Upper lobe of left lung (tissue), 6 donors: ENCODE data around the gene FBXL19. TPM values are rescaled to one million over a fixed set of nuclear protein-coding genes. Genes with fewer than 3 reads are reported as not detected.
A peak's percentile ranks its signal among the peaks of the same experiment; 100 is the strongest.

Experiments used
- ATAC-seq, 2 donors: fragments of 200-7000 bp; cut with Tn5 transposase; one replicate each; pipeline ENCODE4 v1.9.1; 2022; ENCODE audit warnings: mild to moderate bottlenecking in 2 of 2, moderate library complexity in 2 of 2; ENCODE audit not compliant: low FRiP score in 2 of 2
- DNase-seq, 2 donors: peaks; one replicate each; pipeline ENCODE4 v3.0.0-alpha.2; 2019 to 2020
- H3K27ac ChIP-seq, 4 donors: fragments of 200-600 bp; sonication (generic); one replicate each; pipeline ENCODE4 v1.5.1; 2016 to 2019
- H3K27me3 ChIP-seq, 4 donors: fragments of 200-600 bp; sonication (generic); one replicate each; pipeline ENCODE4 v1.5.1; 2017 to 2019
- H3K36me3 ChIP-seq, 4 donors: fragments of 200-600 bp; sonication (generic); one replicate each; pipeline ENCODE4 v1.5.1; 2016 to 2019
- H3K4me1 ChIP-seq, 4 donors: fragments of 200-600 bp; sonication (generic); one replicate each; pipeline ENCODE4 v1.5.1; 2018 to 2019
- H3K4me3 ChIP-seq, 4 donors: fragments of 200-600 bp; sonication (generic); one replicate each; pipeline ENCODE4 v1.5.1; 2017 to 2019; ENCODE audit warnings: mild to moderate bottlenecking in 2 of 4, moderate library complexity in 1 of 4
- H3K9me3 ChIP-seq, 4 donors: fragments of 200-600 bp; sonication (generic); one replicate each; pipeline ENCODE4 v1.5.1; 2018 to 2019
- CTCF ChIP-seq, 6 experiments: fragments of 450-650 bp in 4 of 6; fragments of 200-600 bp in 2 of 6; sonication (generic) in 2 of 6; IDR thresholded peaks; one replicate each; pipeline ENCODE4 v1.5.1; 2016 to 2019; ENCODE audit warnings: antibody characterized with exemption in 6 of 6
- EP300 ChIP-seq, 4 donors: sonication (generic); formaldehyde crosslinking; IDR thresholded peaks; one replicate each; pipeline ENCODE4 v1.5.1; 2017; ENCODE audit warnings: antibody characterized with exemption in 4 of 4, control low read depth in 2 of 4
- POLR2A ChIP-seq, 4 donors: fragments of 450-650 bp; IDR thresholded peaks; one replicate each; pipeline ENCODE4 v1.5.1; 2016 to 2017; ENCODE audit warnings: antibody characterized with exemption in 4 of 4, mild to moderate bottlenecking in 2 of 4
- POLR2AphosphoS5 ChIP-seq, 2 donors: sonication (generic); formaldehyde crosslinking; IDR thresholded peaks; one replicate each; pipeline ENCODE4 v1.5.1; 2017; ENCODE audit warnings: antibody characterized with exemption in 2 of 2
- WGBS, 2 donors: methylation state at CpG; one replicate each; pipeline ENCODE4 v1.1.5; 2017 to 2018; 5-methylcytosine and 5-hydroxymethylcytosine counted together
- total RNA-seq, 6 donors: library from RNA; depleted of rRNA in 4 of 6; stranded (reverse); fragments of >200 nt in 4 of 6; gene quantifications; one replicate each; pipeline versions ENCODE4 v1.1.0 to v1.2.1, GENCODE V29; 2016 to 2021
- donor health status: DM: no; HTN: no; CAD: no; lungs with moderate emphysema.
- donor health status: DM: no; HTN: yes; CAD: no; lungs with severe emphysema.

Gene FBXL19
- total RNA-seq, 6 donors from 2014 or later: 7.3 to 40.9 (median 15.5) TPM

- Histone ChIP-seq H3K27ac (no peak overlapping the region), H3K9me3 (no peaks in the 10 kb centered on the region), H3K4me3 (no peak overlapping the region), H3K27me3 (no peaks in the 10 kb centered on the region), H3K36me3 (peaks cover 0 to 66% (median 28%) of the 10 kb centered on the region in 4 donors), H3K4me1 (peaks cover 6 to 16% (median 7%) of the 10 kb centered on the region in 4 donors)
- no peak for DNase-seq
- ATAC-seq: no peak
- no peak for TF ChIP-seq POLR2AphosphoS5 (IDR thresholded peaks at IDR 0.05)
- TF ChIP-seq EP300 (IDR thresholded peaks at IDR 0.05): no peak
- TF ChIP-seq POLR2A (IDR thresholded peaks at IDR 0.05): no peak
- TF ChIP-seq CTCF (IDR thresholded peaks at IDR 0.05): no peak
- 84 to 89% methylated on average over 7 of the region's 7 CpGs for WGBS, 2 donors
Measured at GRCh38 chr16:30929167-30929566, 5.8 kb downstream of the FBXL19 start.

- 92 to 96% methylated on average over 17 to 27 of the region's 35 CpGs for WGBS, 2 donors
- H3K36me3 ChIP-seq: peaks cover 0 to 66% (median 28%) of the 10 kb centered on the region in 4 donors
Measured at GRCh38 chr16:30930160-30930571, 6.8 kb downstream of the FBXL19 start.

GRCh38 chr16:30931068-30931650, 7.8 kb downstream of the FBXL19 start:
- Histone ChIP-seq H3K4me3 (no peak overlapping the region), H3K4me1 (peaks cover 0 to 4% (median 0%) of the 10 kb centered on the region in 4 donors), H3K27ac (no peak overlapping the region), H3K27me3 (no peaks in the 10 kb centered on the region), H3K9me3 (no peaks in the 10 kb centered on the region), H3K36me3 (peaks cover 0 to 69% (median 31%) of the 10 kb centered on the region in 4 donors)
- TF ChIP-seq POLR2A (IDR thresholded peaks at IDR 0.05) (no peak), POLR2AphosphoS5 (IDR thresholded peaks at IDR 0.05) (no peak), EP300 (IDR thresholded peaks at IDR 0.05) (no peak), CTCF (IDR thresholded peaks at IDR 0.05) (no peak)
- WGBS, 2 donors: 73 to 77% methylated on average over 11 to 12 of the region's 12 CpGs
- no peak for ATAC-seq
- no peak for DNase-seq

More at GRCh38 chr16:30930160-30930571, 6.8 kb downstream of the FBXL19 start:
- no peak overlapping the region for H3K27ac ChIP-seq
- no peaks in the 10 kb centered on the region for H3K9me3 ChIP-seq
- peak in 1 of 2 donors; percentile 85 for DNase-seq
- H3K27me3 ChIP-seq: no peaks in the 10 kb centered on the region
- peaks cover 0 to 6% (median 0%) of the 10 kb centered on the region in 4 donors for H3K4me1 ChIP-seq
- H3K4me3 ChIP-seq: no peak overlapping the region
- TF ChIP-seq CTCF (IDR thresholded peaks at IDR 0.05) (no peak), POLR2AphosphoS5 (IDR thresholded peaks at IDR 0.05) (no peak), EP300 (IDR thresholded peaks at IDR 0.05) (no peak), POLR2A (IDR thresholded peaks at IDR 0.05) (no peak)
- no peak for ATAC-seq

GRCh38 chr16:30934827-30935557, 11.6 kb downstream of the FBXL19 start:
- Histone ChIP-seq H3K27ac (no peak overlapping the region), H3K9me3 (no peaks in the 10 kb centered on the region), H3K4me1 (peaks cover 0 to 11% (median 0%) of the 10 kb centered on the region in 4 donors), H3K27me3 (no peaks in the 10 kb centered on the region), H3K4me3 (no peak overlapping the region), H3K36me3 (peaks cover 0 to 43% (median 24%) of the 10 kb centered on the region in 4 donors)
- DNase-seq (peak in 1 of 2 donors; percentile 49), ATAC-seq (peak; percentile 75 to 81)
- TF ChIP-seq POLR2AphosphoS5 (IDR thresholded peaks at IDR 0.05) (no peak), POLR2A (IDR thresholded peaks at IDR 0.05) (no peak), EP300 (IDR thresholded peaks at IDR 0.05) (no peak), CTCF (IDR thresholded peaks at IDR 0.05) (peak; percentile 32 to 65 (median 40))
- 56 to 61% methylated on average over 11 to 12 of the region's 12 CpGs for WGBS, 2 donors
